Central memory CD8-positive, alpha-beta T cell (primary cell): ENCODE results near the gene OGFR.
"Not testable (repeated sequence)": the region's sequence is repeated elsewhere in the genome, so short reads cannot be mapped to it uniquely, and the experiment has no call there.

Experiments used
- ATAC-seq: fragments of 150-1000 bp; cut with Tn5 transposase; replicated peaks from 2 replicates; pipeline ENCODE4 v1.10.0; 2022; ENCODE audit warnings: mild to moderate bottlenecking, moderate FRiP score, moderate number of reproducible peaks; ENCODE audit not compliant: poor library complexity, severe bottlenecking; ENCODE audit errors: extremely low read depth
- DNase-seq, 2 donors: peaks; one replicate each; pipeline ENCODE4 v3.0.0; 2021; ENCODE audit warnings: low spot score in 2 of 2
- H3K27ac Mint-ChIP-seq: one replicate; pipeline ENCODE4 v1.8.0; 2022; ENCODE audit warnings: low read depth, mild to moderate bottlenecking, moderate library complexity, mixed read lengths
- H3K27me3 Mint-ChIP-seq: one replicate; pipeline ENCODE4 v1.8.0; 2022; ENCODE audit warnings: mixed read lengths
- H3K36me3 Mint-ChIP-seq: one replicate; pipeline ENCODE4 v1.8.0; 2022; ENCODE audit warnings: mild to moderate bottlenecking, moderate library complexity, mixed read lengths; ENCODE audit not compliant: insufficient read depth
- H3K4me1 Mint-ChIP-seq: one replicate; pipeline ENCODE4 v1.8.0; 2022; ENCODE audit warnings: mixed read lengths
- H3K4me3 Mint-ChIP-seq: one replicate; pipeline ENCODE4 v1.8.0; 2022; ENCODE audit warnings: mild to moderate bottlenecking, moderate library complexity, mixed read lengths
- H3K9me3 Mint-ChIP-seq: one replicate; pipeline ENCODE4 v1.8.0; 2022; ENCODE audit warnings: mixed read lengths

The OGFR gene

GRCh38 chr20:62843656-62844055 lies 39.0 kb downstream of the OGFR start:
- H3K4me1 Mint-ChIP-seq: no peaks in the 10 kb centered on the region

GRCh38 chr20:62844182-62844581 lies 39.5 kb downstream of the OGFR start:
- Mint-ChIP-seq H3K36me3 (peaks cover 4% of the 10 kb centered on the region), H3K27ac (no peak overlapping the region), H3K4me1 (no peaks in the 10 kb centered on the region), H3K9me3 (no peaks in the 10 kb centered on the region), H3K27me3 (no peaks in the 10 kb centered on the region), H3K4me3 (no peak overlapping the region)
- DNase-seq: no peak
- no peak for ATAC-seq

More at GRCh38 chr20:62843656-62844055, 39.0 kb downstream of the OGFR start:
- peaks cover 2% of the 10 kb centered on the region for H3K36me3 Mint-ChIP-seq
- H3K27me3 Mint-ChIP-seq: no peaks in the 10 kb centered on the region
- no peak overlapping the region for H3K27ac Mint-ChIP-seq
- ATAC-seq: no peak
- DNase-seq: no peak
- H3K9me3 Mint-ChIP-seq: no peaks in the 10 kb centered on the region
- no peak overlapping the region for H3K4me3 Mint-ChIP-seq

GRCh38 chr20:62845416-62846160 lies 41.0 kb downstream of the OGFR start:
- ATAC-seq (no peak), DNase-seq (no peak)
- Mint-ChIP-seq H3K4me1 (peaks cover 5% of the 10 kb centered on the region), H3K27me3 (no peaks in the 10 kb centered on the region), H3K4me3 (no peak overlapping the region), H3K36me3 (peaks cover 4% of the 10 kb centered on the region), H3K9me3 (no peaks in the 10 kb centered on the region), H3K27ac (no peak overlapping the region)

- Mint-ChIP-seq H3K4me3 (no peak overlapping the region), H3K4me1 (peaks cover 10% of the 10 kb centered on the region), H3K36me3 (peaks cover 4% of the 10 kb centered on the region), H3K9me3 (no peaks in the 10 kb centered on the region), H3K27me3 (no peaks in the 10 kb centered on the region), H3K27ac (no peak overlapping the region)
- no peak for ATAC-seq
- no peak for DNase-seq
Measured at GRCh38 chr20:62846166-62846890, 41.7 kb downstream of the OGFR start.

GRCh38 chr20:62848917-62849316 lies 44.3 kb downstream of the OGFR start:
- ATAC-seq, H3K4me1 Mint-ChIP-seq, DNase-seq, H3K9me3 Mint-ChIP-seq, H3K4me3 Mint-ChIP-seq, H3K27me3 Mint-ChIP-seq, H3K36me3 Mint-ChIP-seq, H3K27ac Mint-ChIP-seq: not testable (repeated sequence)

GRCh38 chr20:62849431-62849830 lies 44.8 kb downstream of the OGFR start:
- DNase-seq: no peak
- peaks cover 2% of the 10 kb centered on the region for H3K36me3 Mint-ChIP-seq

GRCh38 chr20:62850333-62850974 lies 45.8 kb downstream of the OGFR start:
- H3K4me1 Mint-ChIP-seq: peaks cover 10% of the 10 kb centered on the region
- H3K4me3 Mint-ChIP-seq: no peak overlapping the region
- ATAC-seq (no peak), DNase-seq (no peak)
- no peak overlapping the region for H3K27ac Mint-ChIP-seq
- H3K9me3 Mint-ChIP-seq: no peaks in the 10 kb centered on the region
- H3K36me3 Mint-ChIP-seq: peaks cover 2% of the 10 kb centered on the region
- H3K27me3 Mint-ChIP-seq: no peaks in the 10 kb centered on the region

More at GRCh38 chr20:62849431-62849830, 44.8 kb downstream of the OGFR start:
- no peak for ATAC-seq
- H3K27ac Mint-ChIP-seq: no peak overlapping the region
- peaks cover 10% of the 10 kb centered on the region for H3K4me1 Mint-ChIP-seq
- H3K4me3 Mint-ChIP-seq: no peak overlapping the region
- no peaks in the 10 kb centered on the region for H3K27me3 Mint-ChIP-seq
- no peaks in the 10 kb centered on the region for H3K9me3 Mint-ChIP-seq

- H3K27me3 Mint-ChIP-seq: no peaks in the 10 kb centered on the region
- no peak overlapping the region for H3K4me3 Mint-ChIP-seq
- H3K27ac Mint-ChIP-seq: no peak overlapping the region
- DNase-seq (no peak), ATAC-seq (no peak)
- H3K4me1 Mint-ChIP-seq: peaks cover 10% of the 10 kb centered on the region
- peaks cover 5% of the 10 kb centered on the region for H3K36me3 Mint-ChIP-seq
- H3K9me3 Mint-ChIP-seq: no peaks in the 10 kb centered on the region
Measured at GRCh38 chr20:62852196-62852595, 47.6 kb downstream of the OGFR start.

- H3K36me3 Mint-ChIP-seq: peaks cover 5% of the 10 kb centered on the region
- no peak overlapping the region for H3K27ac Mint-ChIP-seq
- H3K27me3 Mint-ChIP-seq: no peaks in the 10 kb centered on the region
- no peak overlapping the region for H3K4me3 Mint-ChIP-seq
- no peak for ATAC-seq
- H3K4me1 Mint-ChIP-seq: peaks cover 10% of the 10 kb centered on the region
- DNase-seq: no peak
- no peaks in the 10 kb centered on the region for H3K9me3 Mint-ChIP-seq
Measured at GRCh38 chr20:62852841-62853240, 48.2 kb downstream of the OGFR start.

- not testable (repeated sequence) for H3K27me3 Mint-ChIP-seq, H3K9me3 Mint-ChIP-seq, H3K4me3 Mint-ChIP-seq, ATAC-seq, H3K36me3 Mint-ChIP-seq, H3K27ac Mint-ChIP-seq, DNase-seq
- H3K4me1 Mint-ChIP-seq: peaks cover 14% of the 10 kb centered on the region
Measured at GRCh38 chr20:62853304-62853703, 48.7 kb downstream of the OGFR start.

- Mint-ChIP-seq H3K27ac (no peak overlapping the region), H3K4me1 (peaks cover 16% of the 10 kb centered on the region), H3K9me3 (no peaks in the 10 kb centered on the region), H3K4me3 (no peak overlapping the region), H3K27me3 (no peaks in the 10 kb centered on the region), H3K36me3 (peaks cover 3% of the 10 kb centered on the region)
- no peak for ATAC-seq
- DNase-seq: no peak
Measured at GRCh38 chr20:62854121-62854520, 49.5 kb downstream of the OGFR start.

- H3K36me3 Mint-ChIP-seq: peaks cover 3% of the 10 kb centered on the region
- DNase-seq (no peak), ATAC-seq (no peak)
- H3K27me3 Mint-ChIP-seq: no peaks in the 10 kb centered on the region
- peaks cover 15% of the 10 kb centered on the region for H3K4me1 Mint-ChIP-seq
- H3K4me3 Mint-ChIP-seq: no peak overlapping the region
- H3K9me3 Mint-ChIP-seq: no peaks in the 10 kb centered on the region
- no peak overlapping the region for H3K27ac Mint-ChIP-seq
Measured at GRCh38 chr20:62855120-62855519, 50.5 kb downstream of the OGFR start.
